ENCODE data around the gene DCLK1. TPM values are rescaled to one million over a fixed set of nuclear protein-coding genes. Genes with fewer than 3 reads are reported as not detected.

Gene DCLK1
- total RNA-seq, 2 donors from 2014 or later: 3.8 to 3.9 TPM

DNA sequence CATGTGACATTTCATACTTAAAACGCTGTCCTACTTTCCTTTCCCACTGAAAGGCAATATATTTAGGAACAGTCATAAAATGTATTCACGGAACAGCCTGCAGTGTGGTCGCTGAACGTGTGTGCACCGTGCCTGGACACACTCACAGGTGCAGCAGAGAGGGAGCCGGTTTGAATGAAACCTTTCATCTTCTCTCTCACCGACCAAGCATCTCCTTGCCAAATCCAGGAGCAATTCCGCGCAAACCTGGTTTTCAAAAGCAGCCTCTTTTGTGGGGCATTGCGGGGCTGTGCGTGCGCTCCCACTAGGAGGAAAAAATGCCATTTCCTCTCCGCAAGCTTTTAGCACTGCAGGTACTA lies 1.0 kb downstream of the DCLK1 start:
- no peak for DNase-seq (ENCODE audit: low spot score)
- no peak for TF ChIP-seq POLR2A (IDR thresholded peaks at IDR 0.05)
- TF ChIP-seq POLR2AphosphoS5 (IDR thresholded peaks at IDR 0.05): no peak
- TF ChIP-seq, protein P1, sequence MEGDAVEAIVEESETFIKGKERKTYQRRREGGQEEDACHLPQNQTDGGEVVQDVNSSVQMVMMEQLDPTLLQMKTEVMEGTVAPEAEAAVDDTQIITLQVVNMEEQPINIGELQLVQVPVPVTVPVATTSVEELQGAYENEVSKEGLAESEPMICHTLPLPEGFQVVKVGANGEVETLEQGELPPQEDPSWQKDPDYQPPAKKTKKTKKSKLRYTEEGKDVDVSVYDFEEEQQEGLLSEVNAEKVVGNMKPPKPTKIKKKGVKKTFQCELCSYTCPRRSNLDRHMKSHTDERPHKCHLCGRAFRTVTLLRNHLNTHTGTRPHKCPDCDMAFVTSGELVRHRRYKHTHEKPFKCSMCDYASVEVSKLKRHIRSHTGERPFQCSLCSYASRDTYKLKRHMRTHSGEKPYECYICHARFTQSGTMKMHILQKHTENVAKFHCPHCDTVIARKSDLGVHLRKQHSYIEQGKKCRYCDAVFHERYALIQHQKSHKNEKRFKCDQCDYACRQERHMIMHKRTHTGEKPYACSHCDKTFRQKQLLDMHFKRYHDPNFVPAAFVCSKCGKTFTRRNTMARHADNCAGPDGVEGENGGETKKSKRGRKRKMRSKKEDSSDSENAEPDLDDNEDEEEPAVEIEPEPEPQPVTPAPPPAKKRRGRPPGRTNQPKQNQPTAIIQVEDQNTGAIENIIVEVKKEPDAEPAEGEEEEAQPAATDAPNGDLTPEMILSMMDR (IDR thresholded peaks at IDR 0.05): no peak
- intact Hi-C loops (cut with DNase I): loop anchor here (5.0 kb wide), 1 partner anchor 68 kb away; no protein-coding TSS in a partner anchor
- WGBS: 10% methylated on average over 13 of the region's 13 CpGs
- no peaks in the 10 kb centered on the region for H3K36me3 ChIP-seq
- no peak overlapping the region for H3K27ac ChIP-seq
- H3K9me3 ChIP-seq: no peaks in the 10 kb centered on the region
- peak overlapping the region; percentile 39 to 50 for H3K4me3 ChIP-seq
- no peaks in the 10 kb centered on the region for H3K4me1 ChIP-seq (replicated peaks)
- H3K27me3 ChIP-seq (replicated peaks; ENCODE audit: insufficient read depth): no peaks in the 10 kb centered on the region

DNA sequence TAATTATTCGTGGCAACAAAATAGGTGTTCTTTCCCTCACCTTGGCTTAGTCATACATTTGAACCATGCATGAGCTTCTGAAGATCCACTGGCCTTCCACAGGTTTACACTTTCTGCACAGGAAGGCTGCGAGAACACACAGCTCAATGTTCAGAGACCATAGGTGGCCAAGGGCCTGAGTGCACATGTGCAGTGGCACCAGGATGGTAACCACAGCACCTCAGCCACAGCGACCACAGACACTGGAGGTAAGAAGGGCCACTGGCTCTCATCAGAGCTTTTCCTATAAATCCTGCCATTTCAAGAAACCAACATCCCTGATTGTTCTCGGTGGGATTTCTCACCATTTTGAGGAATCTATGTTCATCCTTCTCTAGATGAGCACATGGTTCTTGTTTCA lies 1.6 kb downstream of the DCLK1 start:
- H3K36me3 ChIP-seq: no peaks in the 10 kb centered on the region
- intact Hi-C loops (cut with DNase I): loop anchor here (5.0 kb wide), 1 partner anchor 152 kb away; no protein-coding TSS in a partner anchor
- no peaks in the 10 kb centered on the region for H3K9me3 ChIP-seq
- H3K4me1 ChIP-seq (replicated peaks): no peaks in the 10 kb centered on the region
- no peak for DNase-seq (ENCODE audit: low spot score)
- H3K4me3 ChIP-seq: no peak overlapping the region
- no peaks in the 10 kb centered on the region for H3K27me3 ChIP-seq (replicated peaks; ENCODE audit: insufficient read depth)
- TF ChIP-seq POLR2A (IDR thresholded peaks at IDR 0.05) (no peak), POLR2AphosphoS5 (IDR thresholded peaks at IDR 0.05) (no peak)
- TF ChIP-seq, protein P1 (IDR thresholded peaks at IDR 0.05): no peak
- no peak overlapping the region for H3K27ac ChIP-seq
- 91% methylated on average over 4 of the region's 4 CpGs for WGBS

DNA sequence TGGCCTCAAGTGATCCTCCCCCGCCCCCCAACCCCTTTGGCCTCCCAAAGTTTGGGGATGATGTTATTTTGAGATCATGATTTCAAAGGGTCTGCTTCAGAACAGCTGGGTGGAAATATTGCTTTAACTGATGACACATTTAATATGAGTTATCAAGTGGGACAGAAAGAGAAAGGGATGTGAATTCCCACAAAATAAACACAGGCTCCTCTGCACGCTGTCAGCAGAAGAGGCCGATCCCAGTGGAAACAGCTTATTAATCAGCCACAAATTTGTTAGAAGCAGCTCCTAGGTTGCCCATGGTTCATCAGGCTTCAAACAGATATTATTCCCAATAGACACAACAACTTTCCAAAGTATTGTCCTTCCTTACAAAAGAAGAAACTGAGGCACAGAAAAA lies 4.7 kb downstream of the DCLK1 start:
- Histone ChIP-seq H3K4me3 (no peak overlapping the region), H3K9me3 (no peaks in the 10 kb centered on the region), H3K27ac (no peak overlapping the region), H3K27me3 (replicated peaks; ENCODE audit: insufficient read depth) (no peaks in the 10 kb centered on the region), H3K4me1 (replicated peaks) (no peaks in the 10 kb centered on the region), H3K36me3 (no peaks in the 10 kb centered on the region)
- no peak for DNase-seq (ENCODE audit: low spot score)
- WGBS: 80% methylated on average over 3 of the region's 3 CpGs
- TF ChIP-seq, protein P1 (IDR thresholded peaks at IDR 0.05): no peak
- TF ChIP-seq POLR2A (IDR thresholded peaks at IDR 0.05): no peak
- TF ChIP-seq POLR2AphosphoS5 (IDR thresholded peaks at IDR 0.05): no peak
- intact Hi-C loops (cut with DNase I): loop anchor here (5.0 kb wide), 1 partner anchor 149 kb away; no protein-coding TSS in a partner anchor

DNA sequence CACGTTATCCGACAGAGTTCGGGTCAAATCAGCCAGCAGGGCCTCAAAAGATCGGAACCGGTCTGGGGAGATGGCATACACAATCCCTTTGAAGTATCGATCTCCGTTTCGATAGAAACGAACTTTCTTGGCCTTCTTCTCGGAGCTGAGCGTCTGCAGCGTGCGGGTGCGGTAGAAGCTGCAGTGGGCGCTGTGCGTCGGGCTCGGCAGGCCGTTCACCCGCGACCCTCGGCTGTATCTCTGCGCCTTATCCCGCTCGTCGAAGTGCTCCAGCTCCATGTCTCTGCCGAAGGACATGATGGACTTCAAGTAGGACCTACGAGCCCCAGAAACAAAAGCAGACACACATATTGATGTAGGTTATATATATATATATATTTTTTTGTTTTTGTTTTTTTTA lies 5.3 kb downstream of the DCLK1 start:
- no peak overlapping the region for H3K4me3 ChIP-seq
- intact Hi-C loops (cut with DNase I): loop anchor here (5.0 kb wide), 1 partner anchor 149 kb away; no protein-coding TSS in a partner anchor
- TF ChIP-seq, protein P1 (IDR thresholded peaks at IDR 0.05): no peak
- no peak for TF ChIP-seq POLR2A (IDR thresholded peaks at IDR 0.05)
- 91% methylated on average over 28 of the region's 28 CpGs for WGBS
- no peaks in the 10 kb centered on the region for H3K27me3 ChIP-seq (replicated peaks; ENCODE audit: insufficient read depth)
- no peaks in the 10 kb centered on the region for H3K4me1 ChIP-seq (replicated peaks)
- H3K27ac ChIP-seq: no peak overlapping the region
- H3K36me3 ChIP-seq: no peaks in the 10 kb centered on the region
- DNase-seq (ENCODE audit: low spot score): no peak
- H3K9me3 ChIP-seq: no peaks in the 10 kb centered on the region

DNA sequence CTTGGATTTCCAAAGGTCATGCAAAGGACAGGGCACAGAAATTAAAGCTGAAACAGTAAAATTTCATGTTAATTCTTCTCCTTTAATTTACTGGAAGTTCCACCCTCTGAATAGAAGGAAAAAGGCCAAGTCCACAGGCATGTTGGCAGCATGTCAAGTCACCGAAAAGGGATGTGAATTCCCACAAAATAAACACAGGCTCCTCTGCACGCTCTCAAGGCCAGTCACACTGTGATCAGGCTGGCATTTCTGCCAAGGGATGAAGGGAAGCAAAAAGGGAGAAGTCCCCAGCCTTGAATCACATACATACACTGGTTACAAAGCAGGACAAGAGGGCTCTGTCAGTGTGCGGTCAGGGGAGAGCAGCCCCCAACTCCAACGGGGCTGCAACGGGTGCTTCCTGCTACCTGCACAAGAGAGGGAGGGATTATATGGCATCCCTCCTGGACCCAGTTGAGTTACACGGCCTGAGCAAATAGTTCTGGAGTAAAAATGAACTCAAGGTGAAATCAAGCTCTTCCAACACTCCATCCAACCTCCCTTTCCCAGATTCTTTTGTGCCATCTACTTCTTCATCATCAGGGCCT lies 6.9 kb downstream of the DCLK1 start:
- TF ChIP-seq, protein P1 (IDR thresholded peaks at IDR 0.05): no peak
- no peak for TF ChIP-seq POLR2A (IDR thresholded peaks at IDR 0.05)
- intact Hi-C loops (cut with DNase I): no loop called here
- H3K27me3 ChIP-seq (replicated peaks; ENCODE audit: insufficient read depth): no peaks in the 10 kb centered on the region
- WGBS: 22% methylated on average over 6 of the region's 6 CpGs
- H3K9me3 ChIP-seq: no peaks in the 10 kb centered on the region
- H3K36me3 ChIP-seq: no peaks in the 10 kb centered on the region
- H3K27ac ChIP-seq: no peak overlapping the region
- no peak for DNase-seq (ENCODE audit: low spot score)
- H3K4me1 ChIP-seq (replicated peaks): no peaks in the 10 kb centered on the region
- H3K4me3 ChIP-seq: no peak overlapping the region

All from prostate gland (tissue), 2 donors.